Right ventricle myocardium superior (tissue), 1 donor: ENCODE measurements around the gene C1orf185. TPM values are rescaled to one million over a fixed set of nuclear protein-coding genes. Genes with fewer than 3 reads are reported as not detected.

ENCODE experiments used
- ATAC-seq: fragments of 200-7000 bp; cut with Tn5 transposase; one replicate; pipeline ENCODE4 v1.9.1; 2020; ENCODE audit warnings: mild to moderate bottlenecking; ENCODE audit not compliant: poor library complexity
- DNase-seq: peaks from one replicate; pipeline ENCODE4 v3.0.0-alpha.2; 2020
- intact Hi-C: fragments of 100-400 bp; cut with DNase I; formaldehyde crosslinking; loops from one replicate; pipeline ENCODE4 v1.11.2; 2022
- microRNA-seq: library from miRNA; unstranded; fragments of <30 nt; microRNA quantifications from one replicate; pipeline ENCODE4 v1.2.0, GENCODE V29; 2020
- total RNA-seq: library from RNA; stranded (reverse); fragmentation: NEBNext Ultra II Directional; extraction: Animal tissue kit (Norgen Biotek cat#: 25700); gene quantifications from one replicate; pipeline ENCODE4 v1.2.1, GENCODE V29; 2021
- donor health status: DM: no; HTN: yes; CAD: no; lungs with severe emphysema.

The C1orf185 gene
- total RNA-seq, 1 donor from 2014 or later, result not detected

DNA sequence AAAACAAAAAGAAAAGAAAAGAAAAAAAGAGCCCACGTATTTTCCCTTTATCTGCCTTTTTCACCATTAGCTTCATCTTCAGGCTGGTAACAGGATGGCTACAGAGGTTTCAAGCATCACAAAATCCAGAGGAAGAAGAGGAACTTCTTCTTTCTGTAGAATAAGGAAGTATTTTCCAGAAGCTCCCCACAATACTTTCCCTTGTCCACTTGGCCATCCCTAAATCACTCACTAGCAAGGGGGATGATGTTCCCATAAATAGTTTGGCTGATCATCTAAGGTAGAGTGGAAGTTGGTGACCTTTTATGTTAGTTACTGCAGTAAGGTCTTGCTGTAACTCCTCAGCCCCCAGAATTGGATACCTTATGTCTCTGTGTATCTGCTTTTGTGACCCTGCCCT is 88.9 kb downstream of the C1orf185 start:
- ATAC-seq (no peak), DNase-seq (no peak)
- intact Hi-C loops, result loop anchor here (10.0 kb wide), 1 partner anchor 104 kb away; no protein-coding TSS in a partner anchor

DNA sequence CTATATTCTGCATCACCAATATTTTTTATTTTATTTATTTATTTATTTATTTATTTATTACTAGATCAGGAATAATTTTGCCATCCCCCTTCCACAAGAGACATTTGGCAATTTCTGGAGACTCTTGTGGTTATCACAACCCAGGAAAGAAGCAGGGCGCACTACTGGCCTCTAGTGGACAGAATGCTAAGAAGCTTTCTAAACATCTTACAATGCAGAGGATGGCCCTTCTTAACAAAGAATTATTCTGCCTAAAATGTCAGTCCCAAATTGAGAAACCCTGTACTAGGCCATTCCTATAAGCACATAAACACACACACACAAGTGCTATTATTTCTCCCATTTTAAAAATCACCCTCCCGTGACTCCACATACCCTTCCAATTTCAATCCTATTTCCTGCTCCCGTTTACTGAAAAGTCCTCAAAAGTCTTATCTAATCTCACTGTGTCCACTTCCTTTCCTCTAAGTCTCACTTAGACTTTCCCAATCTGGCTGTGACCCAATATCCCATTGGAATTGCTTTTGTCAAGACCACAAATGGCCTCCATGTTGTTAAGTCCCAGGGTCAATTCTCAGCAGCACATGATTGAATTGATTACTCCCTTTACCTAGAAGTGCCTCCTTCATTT is 90.3 kb downstream of the C1orf185 start:
- peak; percentile 79 for ATAC-seq
- intact Hi-C loops, result loop anchor here (10.0 kb wide), 1 partner anchor 102 kb away; no protein-coding TSS in a partner anchor
- DNase-seq, result peak; percentile 45

DNA sequence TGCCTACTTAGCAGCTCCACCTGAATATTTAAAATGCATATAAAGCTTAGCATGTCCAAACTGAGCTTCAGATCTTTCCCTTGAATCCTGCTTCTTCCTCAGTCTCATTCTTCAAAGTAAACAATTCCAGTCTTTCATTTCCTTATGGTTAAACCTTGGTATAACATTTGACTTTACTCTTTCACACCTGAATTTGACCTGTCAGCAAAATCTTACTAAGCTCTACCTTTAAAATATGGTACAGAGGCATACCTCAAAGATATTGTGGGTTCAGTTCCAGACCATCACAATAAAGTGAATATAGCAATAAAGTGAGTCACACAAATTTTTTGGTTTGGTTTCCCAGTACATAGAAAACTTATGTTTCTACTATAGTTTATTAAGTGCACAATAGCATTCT is 91.5 kb downstream of the C1orf185 start:
- ATAC-seq, result no peak
- DNase-seq, result no peak
- intact Hi-C loops, result loop anchor here (10.0 kb wide), 1 partner anchor 101 kb away; no protein-coding TSS in a partner anchor

Small RNA genes lying within 50 kb of the gene (microRNA-seq; reads per million reads assigned to microRNA genes)
- gene MIR4421 (not detected), gene MIR6500 (not detected)

Other genes starting within 250 kb of the C1orf185 start
- gene FAF1, start 142.0 kb upstream of the C1orf185 start, total RNA-seq, result 88.1 TPM
- 15.1 TPM for gene CDKN2C, start 132.0 kb upstream of the C1orf185 start, total RNA-seq
- 106 TPM for gene RNF11, start 134.0 kb downstream of the C1orf185 start, total RNA-seq
- gene TTC39A, start 228.3 kb downstream of the C1orf185 start, total RNA-seq, result 19.4 TPM